Activated naive CD8-positive, alpha-beta T cell treated with anti-CD3 and anti-CD28 coated beads for 36 hours (primary cell): ENCODE data around the gene NDUFB1. TPM values are rescaled to one million over a fixed set of nuclear protein-coding genes. Genes with fewer than 3 reads are reported as not detected.

Experiments used
- DNase-seq: peaks from one replicate; pipeline ENCODE4 v3.0.0; 2021
- H3K27ac Mint-ChIP-seq: one replicate; pipeline ENCODE4 v1.8.0; 2022; ENCODE audit warnings: mild to moderate bottlenecking, moderate library complexity, mixed read lengths
- H3K27me3 Mint-ChIP-seq: one replicate; pipeline ENCODE4 v1.8.0; 2022; ENCODE audit warnings: mild to moderate bottlenecking, mixed read lengths
- H3K36me3 Mint-ChIP-seq: one replicate; pipeline ENCODE4 v1.8.0; 2021; ENCODE audit warnings: mild to moderate bottlenecking, mixed read lengths
- H3K4me1 Mint-ChIP-seq: one replicate; pipeline ENCODE4 v1.8.0; 2021; ENCODE audit warnings: mixed read lengths
- H3K4me3 Mint-ChIP-seq: one replicate; pipeline ENCODE4 v1.8.0; 2022; ENCODE audit warnings: mild to moderate bottlenecking, moderate library complexity, mixed read lengths
- H3K9me3 Mint-ChIP-seq: one replicate; pipeline ENCODE4 v1.8.0; 2022; ENCODE audit warnings: mixed read lengths
- total RNA-seq, 2 experiments: library from RNA; stranded (reverse); gene quantifications; one replicate each; pipeline ENCODE4 v1.2.3, GENCODE V29; 2021

NDUFB1 gene
- total RNA-seq, 2 experiments from 2014 or later = 100 to 105 TPM

DNA sequence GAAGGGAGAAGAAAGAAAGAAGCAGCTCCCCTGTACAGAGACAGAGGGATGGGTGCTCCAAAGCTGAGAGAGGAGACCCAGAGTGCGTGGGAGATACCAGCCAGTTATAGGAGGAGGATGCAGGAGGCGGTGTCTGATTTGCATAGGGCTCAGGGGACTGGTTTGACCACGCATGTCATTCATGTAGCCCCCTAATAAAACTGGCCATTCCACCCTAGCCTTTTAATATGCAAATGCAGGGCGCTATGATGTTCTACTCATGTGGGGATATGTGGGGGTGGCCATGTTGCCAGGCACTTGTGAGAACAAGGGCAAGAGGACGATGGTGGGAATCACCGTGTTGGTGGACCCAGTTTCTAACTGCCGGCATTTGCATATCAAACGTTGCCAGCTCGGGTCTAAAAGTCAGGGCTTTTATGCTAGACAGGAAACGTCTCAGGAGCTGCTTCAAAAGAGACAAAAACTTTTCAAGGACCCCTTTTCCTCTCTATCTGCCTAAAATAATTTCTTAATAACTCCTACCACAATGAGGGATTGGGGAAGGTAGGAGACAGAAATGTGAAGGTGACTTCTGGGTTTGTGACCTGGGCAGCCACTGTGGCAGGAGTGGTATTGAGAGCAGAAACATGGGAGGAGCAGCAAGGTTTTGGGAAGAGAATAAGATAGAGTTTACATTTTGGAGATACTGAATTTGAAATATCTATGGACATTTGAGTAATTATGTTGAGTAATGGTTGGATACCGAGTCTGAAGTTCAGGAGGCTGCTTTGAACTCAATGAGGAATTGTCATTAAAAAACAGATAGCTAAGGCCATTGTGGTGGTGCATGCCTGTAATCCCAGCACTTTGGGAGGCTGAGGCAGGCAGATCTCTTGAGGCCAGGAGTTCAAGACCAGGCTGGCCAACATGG is 12.9 kb downstream of the NDUFB1 start:
- Mint-ChIP-seq H3K27ac (peak overlapping the region; percentile 90), H3K4me3 (peak overlapping the region; percentile 68), H3K4me1 (peaks cover 34% of the 10 kb centered on the region), H3K9me3 (no peaks in the 10 kb centered on the region), H3K36me3 (no peaks in the 10 kb centered on the region), H3K27me3 (no peaks in the 10 kb centered on the region)
- peak; percentile 58 for DNase-seq

DNA sequence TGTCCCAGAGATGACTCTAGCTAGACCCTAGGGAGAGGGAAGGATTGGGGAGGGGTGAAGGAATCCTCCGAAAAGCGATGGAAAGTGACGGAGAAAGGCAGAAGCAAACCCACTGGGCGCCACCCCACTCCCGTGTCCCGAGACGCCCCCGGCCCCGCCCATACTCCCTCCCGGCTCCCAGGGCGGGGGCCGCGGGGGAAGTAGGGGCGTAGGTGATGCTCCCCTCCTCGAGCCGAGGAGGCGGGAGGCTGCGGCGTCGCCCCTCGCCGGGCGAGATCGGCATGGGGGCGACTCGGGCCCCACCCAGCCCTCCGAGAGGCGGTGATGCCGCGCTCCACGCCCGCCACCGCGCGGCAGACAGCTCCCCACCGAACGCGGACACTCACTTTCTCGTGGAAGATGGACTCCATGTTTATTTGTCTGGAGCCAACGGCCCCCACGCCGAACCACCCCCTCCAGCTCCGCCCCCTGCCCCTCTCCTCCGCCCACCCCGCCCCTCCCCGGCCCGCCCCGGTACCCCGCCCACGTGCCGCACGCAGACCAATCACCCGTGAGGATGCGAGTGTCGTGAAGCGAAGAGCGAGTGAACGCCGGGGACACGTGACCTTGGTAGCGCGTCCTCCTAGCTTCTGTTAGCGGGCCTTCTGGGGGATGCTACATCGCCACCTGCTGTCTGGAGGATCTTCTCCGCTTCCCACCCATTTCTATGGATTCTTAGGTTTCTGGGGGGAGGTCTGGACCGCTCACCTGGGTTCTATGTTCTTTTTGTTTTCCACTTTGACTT is 15.2 kb downstream of the NDUFB1 start, which contains the start of gene ATXN3:
ATXN3 (minus strand) TSS at position 440 of the 784 bp plus-strand sequence; CDS start at position 410, 30 bp downstream.
- Mint-ChIP-seq H3K27me3 (no peaks in the 10 kb centered on the region), H3K9me3 (no peaks in the 10 kb centered on the region), H3K36me3 (no peaks in the 10 kb centered on the region), H3K4me3 (peak within 1 kb of the TSS; percentile 99), H3K4me1 (peaks cover 45% of the 10 kb centered on the region), H3K27ac (peak within 1 kb of the TSS; percentile 91)
- DNase-seq = peak; percentile 95

DNA sequence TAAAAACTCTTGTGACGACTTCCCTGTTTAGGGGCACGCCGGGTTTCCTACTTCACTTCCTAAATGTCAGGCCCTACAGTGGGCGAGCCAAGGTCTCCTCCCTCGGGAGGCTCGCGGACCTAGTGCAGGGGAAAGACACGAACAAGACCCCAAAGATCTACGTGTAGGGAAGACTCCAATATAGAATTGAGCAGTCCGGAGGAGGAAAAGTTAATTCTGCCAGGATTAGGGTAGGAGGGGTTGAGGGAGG is 15.7 kb downstream of the NDUFB1 start:
- no peaks in the 10 kb centered on the region for H3K9me3 Mint-ChIP-seq
- no peaks in the 10 kb centered on the region for H3K36me3 Mint-ChIP-seq
- no peaks in the 10 kb centered on the region for H3K27me3 Mint-ChIP-seq
- no peak for DNase-seq
- H3K27ac Mint-ChIP-seq = peak overlapping the region; percentile 91
- peak overlapping the region; percentile 99 for H3K4me3 Mint-ChIP-seq
- H3K4me1 Mint-ChIP-seq = peaks cover 45% of the 10 kb centered on the region

DNA sequence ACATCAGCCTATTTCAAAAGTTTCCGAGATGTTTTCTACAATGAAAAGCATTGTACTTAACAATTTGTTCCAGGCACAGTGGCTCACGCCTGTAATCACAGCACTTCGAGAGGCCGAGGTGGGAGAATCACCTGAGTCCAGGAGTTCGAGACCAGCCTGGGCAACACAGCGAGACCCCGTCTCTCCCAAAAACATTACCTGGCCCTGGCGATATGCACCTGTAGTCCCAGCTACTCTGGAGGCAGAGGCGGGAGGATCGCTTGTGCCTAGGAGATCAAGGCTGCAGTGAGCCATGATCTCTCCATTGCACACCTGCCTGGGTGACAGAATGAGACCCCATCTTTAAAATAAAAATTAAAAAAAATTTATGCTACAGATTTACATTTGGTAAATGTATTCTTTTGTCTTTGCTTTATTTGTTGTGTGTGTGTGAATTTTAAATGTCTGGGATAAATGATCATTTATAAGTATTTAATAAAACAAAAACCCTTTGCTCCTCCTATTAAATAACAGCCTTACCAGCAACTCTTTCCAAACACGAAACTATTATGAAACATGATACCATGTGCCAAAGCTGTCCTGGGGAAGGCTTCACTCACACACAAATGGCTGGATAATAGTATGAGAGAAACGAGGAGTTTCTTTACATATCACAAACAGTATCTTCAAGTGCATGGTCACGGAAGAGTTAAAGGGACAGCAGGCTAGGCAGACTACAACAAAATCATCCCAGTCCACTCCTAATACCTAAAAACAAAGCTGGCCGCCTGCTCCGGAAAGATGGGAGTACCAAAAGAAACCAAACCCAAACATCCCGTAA is 16.2 kb downstream of the NDUFB1 start:
- no peaks in the 10 kb centered on the region for H3K27me3 Mint-ChIP-seq
- no peaks in the 10 kb centered on the region for H3K36me3 Mint-ChIP-seq
- peaks cover 45% of the 10 kb centered on the region for H3K4me1 Mint-ChIP-seq
- peak overlapping the region; percentile 91 for H3K27ac Mint-ChIP-seq
- H3K9me3 Mint-ChIP-seq = no peaks in the 10 kb centered on the region
- DNase-seq = no peak
- H3K4me3 Mint-ChIP-seq = peak overlapping the region; percentile 99

GRCh38 chr14:92103363-92103989 is 18.0 kb downstream of the NDUFB1 start:
- Mint-ChIP-seq H3K4me3 (no peak overlapping the region), H3K36me3 (no peaks in the 10 kb centered on the region), H3K27me3 (no peaks in the 10 kb centered on the region), H3K4me1 (peaks cover 37% of the 10 kb centered on the region), H3K9me3 (no peaks in the 10 kb centered on the region), H3K27ac (no peak overlapping the region)
- DNase-seq = no peak

GRCh38 chr14:92099802-92100201 is 21.7 kb downstream of the NDUFB1 start:
- H3K4me3 Mint-ChIP-seq = no peak overlapping the region
- DNase-seq = no peak
- no peaks in the 10 kb centered on the region for H3K36me3 Mint-ChIP-seq
- peaks cover 18% of the 10 kb centered on the region for H3K4me1 Mint-ChIP-seq
- no peaks in the 10 kb centered on the region for H3K27me3 Mint-ChIP-seq
- H3K9me3 Mint-ChIP-seq = no peaks in the 10 kb centered on the region
- H3K27ac Mint-ChIP-seq = no peak overlapping the region

- DNase-seq = no peak
Observed at GRCh38 chr14:92093320-92093719, 28.2 kb downstream of the NDUFB1 start.

GRCh38 chr14:92088494-92088893 is 33.0 kb downstream of the NDUFB1 start:
- Mint-ChIP-seq H3K4me1 (peaks cover 1% of the 10 kb centered on the region), H3K36me3 (peaks cover 17% of the 10 kb centered on the region), H3K27ac (peak overlapping the region; percentile 49), H3K9me3 (no peaks in the 10 kb centered on the region), H3K4me3 (no peak overlapping the region), H3K27me3 (no peaks in the 10 kb centered on the region)
- DNase-seq = no peak

More at GRCh38 chr14:92093320-92093719, 28.2 kb downstream of the NDUFB1 start:
- no peaks in the 10 kb centered on the region for H3K9me3 Mint-ChIP-seq
- peaks cover 6% of the 10 kb centered on the region for H3K36me3 Mint-ChIP-seq
- H3K4me3 Mint-ChIP-seq = no peak overlapping the region
- no peaks in the 10 kb centered on the region for H3K27me3 Mint-ChIP-seq
- H3K27ac Mint-ChIP-seq = no peak overlapping the region
- H3K4me1 Mint-ChIP-seq = peaks cover 1% of the 10 kb centered on the region

- DNase-seq = no peak
- Mint-ChIP-seq H3K9me3 (no peaks in the 10 kb centered on the region), H3K36me3 (peaks cover 4% of the 10 kb centered on the region), H3K27ac (no peak overlapping the region), H3K4me1 (peaks cover 2% of the 10 kb centered on the region), H3K4me3 (no peak overlapping the region), H3K27me3 (no peaks in the 10 kb centered on the region)
Observed at GRCh38 chr14:92074555-92074954, 47.0 kb downstream of the NDUFB1 start.

Other genes with a start within 250 kb of the NDUFB1 start
- 1 to 10 TPM; 1.3 to 1.6 TPM for gene FBLN5, start 174.0 kb downstream of the NDUFB1 start, total RNA-seq
- gene TRIP11, start 81.6 kb downstream of the NDUFB1 start, total RNA-seq = 10 to 100 TPM; 29.9 to 30.0 TPM
- 10 to 100 TPM; 30.3 to 30.5 TPM for gene ATXN3, start 15.1 kb downstream of the NDUFB1 start, total RNA-seq
- 100 to 1,000 TPM; 121 to 123 TPM for gene CPSF2, start 263 bp upstream of the NDUFB1 start, total RNA-seq
- gene SLC24A4, start 201.5 kb upstream of the NDUFB1 start, total RNA-seq = under 1 TPM; 0.06 to 0.08 TPM